Peyer's patch (tissue), 4 donors: ENCODE results near the gene GDPD5.

ENCODE experiments used
- POLR2A ChIP-seq, 2 donors: fragments of 450-650 bp; IDR thresholded peaks; one replicate each; pipeline ENCODE4 v1.5.1; 2017; ENCODE audit warnings: antibody characterized with exemption in 2 of 2, mild to moderate bottlenecking in 2 of 2, moderate library complexity in 2 of 2
- TF ChIP-seq, protein P1 (sequence below), 6 experiments: fragments of 450-650 bp in 4 of 6; fragments of 200-600 bp in 2 of 6; sonication (generic) in 1 of 6; IDR thresholded peaks; one replicate each; pipeline ENCODE4 v1.5.1; 2017 to 2019; ENCODE audit warnings: antibody characterized with exemption in 6 of 6, mild to moderate bottlenecking in 3 of 6, moderate library complexity in 1 of 6

DNA sequence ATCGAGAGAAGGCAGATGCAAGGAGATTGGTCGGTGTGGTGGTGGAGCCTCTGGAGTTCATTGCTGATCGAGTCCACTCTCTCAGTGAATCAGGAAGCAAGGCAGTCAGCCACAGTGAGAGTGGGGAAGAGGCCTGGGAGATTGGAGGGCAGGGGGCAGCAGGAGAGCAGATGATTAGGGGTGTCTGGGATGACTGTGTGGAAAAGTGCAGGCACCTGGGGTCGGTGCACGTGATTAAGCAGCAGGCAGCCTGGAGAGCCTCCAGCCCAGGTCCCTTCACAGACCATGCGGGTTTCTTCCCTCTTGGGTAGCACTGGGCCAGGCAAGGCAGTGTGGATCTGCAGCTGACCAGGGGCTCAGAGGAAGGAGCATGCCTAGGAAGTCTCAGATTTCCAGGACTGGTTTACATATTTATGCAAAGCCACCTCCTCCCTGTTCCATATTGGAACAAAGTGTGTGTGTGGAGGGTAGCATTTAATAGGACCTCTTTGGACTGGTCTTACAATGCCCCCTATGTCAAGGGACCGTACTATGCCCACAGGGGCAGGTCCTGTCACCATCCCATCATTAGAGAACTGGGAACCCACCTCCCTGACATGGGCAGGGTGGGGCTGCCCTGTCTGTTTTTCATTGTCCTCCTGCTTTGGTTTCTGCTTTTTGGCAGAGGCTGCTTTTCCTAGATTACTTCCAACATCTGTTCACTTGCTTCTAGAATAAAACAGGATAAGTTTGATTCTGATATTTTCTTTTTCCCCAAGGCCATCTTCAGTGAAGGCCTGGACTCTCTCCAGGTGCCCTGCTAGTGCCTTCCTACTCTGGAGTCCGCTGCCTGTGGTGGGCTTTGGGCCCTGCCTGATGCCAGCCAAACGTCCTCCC is 14.0 kb upstream of the GDPD5 start:
- TF ChIP-seq, protein P1, sequence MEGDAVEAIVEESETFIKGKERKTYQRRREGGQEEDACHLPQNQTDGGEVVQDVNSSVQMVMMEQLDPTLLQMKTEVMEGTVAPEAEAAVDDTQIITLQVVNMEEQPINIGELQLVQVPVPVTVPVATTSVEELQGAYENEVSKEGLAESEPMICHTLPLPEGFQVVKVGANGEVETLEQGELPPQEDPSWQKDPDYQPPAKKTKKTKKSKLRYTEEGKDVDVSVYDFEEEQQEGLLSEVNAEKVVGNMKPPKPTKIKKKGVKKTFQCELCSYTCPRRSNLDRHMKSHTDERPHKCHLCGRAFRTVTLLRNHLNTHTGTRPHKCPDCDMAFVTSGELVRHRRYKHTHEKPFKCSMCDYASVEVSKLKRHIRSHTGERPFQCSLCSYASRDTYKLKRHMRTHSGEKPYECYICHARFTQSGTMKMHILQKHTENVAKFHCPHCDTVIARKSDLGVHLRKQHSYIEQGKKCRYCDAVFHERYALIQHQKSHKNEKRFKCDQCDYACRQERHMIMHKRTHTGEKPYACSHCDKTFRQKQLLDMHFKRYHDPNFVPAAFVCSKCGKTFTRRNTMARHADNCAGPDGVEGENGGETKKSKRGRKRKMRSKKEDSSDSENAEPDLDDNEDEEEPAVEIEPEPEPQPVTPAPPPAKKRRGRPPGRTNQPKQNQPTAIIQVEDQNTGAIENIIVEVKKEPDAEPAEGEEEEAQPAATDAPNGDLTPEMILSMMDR (IDR thresholded peaks at IDR 0.05): no peak
- TF ChIP-seq POLR2A (IDR thresholded peaks at IDR 0.05): no peak
